ENCODE results near the gene GMPS. TPM values are rescaled to one million over a fixed set of nuclear protein-coding genes. Genes with fewer than 3 reads are reported as not detected.

The GMPS gene
- total RNA-seq, 1 experiment from 2014 or later = 137 TPM

- Histone ChIP-seq H3K4me3 (ENCODE audit: low read depth in 2 of 2, low read length in 2 of 2) (no peak overlapping the region), H3K36me3 (ENCODE audit: control insufficient read depth, insufficient read depth, low read length) (no peaks in the 10 kb centered on the region), H3K9me3 (ENCODE audit: control insufficient read depth, insufficient read depth, low read depth, low read length) (no peaks in the 10 kb centered on the region), H3K27me3 (ENCODE audit: control insufficient read depth, insufficient read depth, low read length) (peaks cover 9% of the 10 kb centered on the region; the same call in 1 of the 2 replicates), H3K4me1 (ENCODE audit: control insufficient read depth, insufficient read depth, low read length) (no peaks in the 10 kb centered on the region), H3K27ac (ENCODE audit: low read length) (no peak overlapping the region)
- ChIA-PET POLR2A (no interaction called here), CTCF (no interaction called here)
- in situ Hi-C loops (cut with HindIII; ENCODE audit: low pct_unique_long_range_greater_than_20kb, low sequenced_read_pairs) (no loop called here), intact Hi-C loops (cut with micrococcal nuclease; ENCODE audit: unreplicated experiment) (no loop called here)
- BruUV-seq (replicated peaks) = no TSS peak
- ATAC-seq (no peak), DNase-seq (ENCODE audit: low read depth, low spot score) (no peak)
- no peak for TF ChIP-seq REST (IDR thresholded peaks at IDR 0.05; ENCODE audit: insufficient read depth in 1 of 2, low read depth in 2 of 2, low read length in 1 of 2)
- no peak for TF ChIP-seq CTCF (IDR thresholded peaks at IDR 0.05)
- no peak for TF ChIP-seq SIN3A (IDR thresholded peaks at IDR 0.05; ENCODE audit: borderline replicate concordance, insufficient read depth, low read depth, low read length)
- no peak for TF ChIP-seq POLR2AphosphoS5 (IDR thresholded peaks at IDR 0.05; ENCODE audit: low read depth, low read length)
- no peak for TF ChIP-seq TCF7L2 (IDR thresholded peaks at IDR 0.05; ENCODE audit: low read depth, low read length)
Measured at GRCh38 chr3:155981669-155982068, 111.2 kb downstream of the GMPS start.

GRCh38 chr3:155983834-155984474 is 113.5 kb downstream of the GMPS start:
- CTCF ChIA-PET = no interaction called here
- H3K27me3 ChIP-seq (ENCODE audit: control insufficient read depth, insufficient read depth, low read length) = peaks cover 9% of the 10 kb centered on the region; the same call in 1 of the 2 replicates
- no peak overlapping the region for H3K4me3 ChIP-seq (ENCODE audit: low read depth in 2 of 2, low read length in 2 of 2)
- no peak for DNase-seq (ENCODE audit: low read depth, low spot score)
- no peak for ATAC-seq
- no TSS peak for BruUV-seq (replicated peaks)
- intact Hi-C loops (cut with micrococcal nuclease; ENCODE audit: unreplicated experiment) (no loop called here), in situ Hi-C loops (cut with HindIII; ENCODE audit: low pct_unique_long_range_greater_than_20kb, low sequenced_read_pairs) (no loop called here)
- no peaks in the 10 kb centered on the region for H3K9me3 ChIP-seq (ENCODE audit: control insufficient read depth, insufficient read depth, low read depth, low read length)
- no peak overlapping the region for H3K27ac ChIP-seq (ENCODE audit: low read length)
- H3K36me3 ChIP-seq (ENCODE audit: control insufficient read depth, insufficient read depth, low read length) = no peaks in the 10 kb centered on the region
- no peaks in the 10 kb centered on the region for H3K4me1 ChIP-seq (ENCODE audit: control insufficient read depth, insufficient read depth, low read length)
- TF ChIP-seq REST (IDR thresholded peaks at IDR 0.05; ENCODE audit: insufficient read depth in 1 of 2, low read depth in 2 of 2, low read length in 1 of 2) (no peak), TCF7L2 (IDR thresholded peaks at IDR 0.05; ENCODE audit: low read depth, low read length) (no peak), CTCF (IDR thresholded peaks at IDR 0.05) (peak; percentile 36), POLR2AphosphoS5 (IDR thresholded peaks at IDR 0.05; ENCODE audit: low read depth, low read length) (no peak), SIN3A (IDR thresholded peaks at IDR 0.05; ENCODE audit: borderline replicate concordance, insufficient read depth, low read depth, low read length) (no peak)
- POLR2A ChIA-PET = no interaction called here

Data from Panc1 (cell line).